Activated CD8-positive, alpha-beta T cell treated with anti-CD3 and anti-CD28 coated beads for 36 hours (primary cell): Measurements from ENCODE around the gene MAZ. TPM values are rescaled to one million over a fixed set of nuclear protein-coding genes. Genes with fewer than 3 reads are reported as not detected.
A peak's percentile ranks its signal among the peaks of the same experiment; 100 is the strongest.
"Not testable (repeated sequence)": the region's sequence is repeated elsewhere in the genome, so short reads cannot be mapped to it uniquely, and the experiment has no call there.

Experiments
- ATAC-seq: fragments of 200-7000 bp; cut with Tn5 transposase; one replicate; pipeline ENCODE4 v1.10.0; 2021; ENCODE audit warnings: mild to moderate bottlenecking, moderate library complexity
- CTCF ChIA-PET: fragments of 350-600 bp; sonication (Branson Sonifier 250); formaldehyde crosslinking; loops from one replicate; lab custom pipeline; 2021; ENCODE audit warnings: antibody characterized with exemption; lab: Charles Lee
- POLR2A ChIA-PET: fragments of 350-600 bp; sonication (Branson Sonifier 250); formaldehyde crosslinking; loops from one replicate; lab custom pipeline; 2021; ENCODE audit warnings: antibody characterized with exemption; lab: Charles Lee
- DNase-seq: peaks from one replicate; pipeline ENCODE4 v3.0.0-alpha.2; 2020
- H3K27ac Mint-ChIP-seq: one replicate; pipeline ENCODE4 v1.8.0; 2021; ENCODE audit warnings: mild to moderate bottlenecking, mixed read lengths
- H3K27me3 Mint-ChIP-seq: one replicate; pipeline ENCODE4 v1.8.0; 2021; ENCODE audit warnings: mixed read lengths
- H3K36me3 Mint-ChIP-seq: one replicate; pipeline ENCODE4 v1.8.0; 2021; ENCODE audit warnings: low read depth, mixed read lengths
- H3K4me1 Mint-ChIP-seq: one replicate; pipeline ENCODE4 v1.8.0; 2021; ENCODE audit warnings: low read depth, mixed read lengths
- H3K4me3 Mint-ChIP-seq: one replicate; pipeline ENCODE4 v1.8.0; 2021; ENCODE audit warnings: mild to moderate bottlenecking, moderate library complexity, mixed read lengths
- H3K9me3 Mint-ChIP-seq: one replicate; pipeline ENCODE4 v1.8.0; 2021; ENCODE audit warnings: mixed read lengths
- intact Hi-C: fragments of 100-400 bp; cut with micrococcal nuclease; formaldehyde crosslinking; loops from one replicate; pipeline ENCODE4 v1.10.0; 2022
- total RNA-seq, 2 experiments: library from RNA; stranded (reverse); gene quantifications; one replicate each; pipeline ENCODE4 v1.2.3, GENCODE V29; 2021
- TF ChIP-seq, protein P1 (sequence below): fragments of 200-600 bp; IDR thresholded peaks from one replicate; pipeline ENCODE4 v1.8.0; 2022; ENCODE audit warnings: antibody characterized with exemption, mild to moderate bottlenecking

Gene MAZ
- total RNA-seq, 2 experiments from 2014 or later, result 380 to 382 TPM

DNA sequence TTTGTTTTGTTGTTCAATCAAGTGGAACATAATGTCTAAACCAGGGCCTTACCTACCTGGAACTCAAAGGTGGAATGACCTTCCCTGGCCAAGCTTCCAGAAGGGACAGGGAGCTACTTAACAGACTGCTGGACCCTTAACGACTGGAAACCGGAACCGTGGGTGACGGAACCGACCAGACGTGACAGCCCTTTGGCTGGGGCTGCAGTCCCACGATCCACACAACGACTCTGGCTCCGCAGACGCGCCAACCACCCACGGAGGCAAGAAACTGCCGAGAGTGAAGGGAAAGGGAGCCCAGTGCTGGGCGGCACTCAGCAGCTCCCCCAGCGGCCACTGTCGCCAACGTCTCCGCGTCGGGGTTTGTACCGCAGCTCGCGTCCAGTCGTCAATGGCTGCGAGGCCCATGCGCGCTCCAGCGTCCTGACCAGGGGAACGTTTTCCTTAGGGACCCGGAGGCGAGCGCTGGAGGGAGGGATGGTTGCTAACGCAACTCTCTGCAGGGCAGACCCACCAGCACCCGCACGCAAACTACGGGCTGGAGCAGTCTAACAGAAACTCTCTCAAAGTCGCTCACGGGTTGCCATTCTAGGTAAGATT lies 21.3 kb upstream of the MAZ start:
- ChIA-PET POLR2A (interaction anchor here (0.9 to 1.7 kb wide), 7 partner anchors 23 to 86 kb away, joined by 3 to 9 read pairs (median 5); partner anchors contain the start of gene C16orf54), CTCF (interaction anchor here (0.6 to 4.4 kb wide), 38 partner anchors 8 to 226 kb away, joined by 3 to 42 read pairs (median 4); partner anchors contain the start of genes C16orf54, DOC2A, MVP and PAGR1)
- peak overlapping the region; percentile 66 for H3K27ac Mint-ChIP-seq
- TF ChIP-seq, protein P1, sequence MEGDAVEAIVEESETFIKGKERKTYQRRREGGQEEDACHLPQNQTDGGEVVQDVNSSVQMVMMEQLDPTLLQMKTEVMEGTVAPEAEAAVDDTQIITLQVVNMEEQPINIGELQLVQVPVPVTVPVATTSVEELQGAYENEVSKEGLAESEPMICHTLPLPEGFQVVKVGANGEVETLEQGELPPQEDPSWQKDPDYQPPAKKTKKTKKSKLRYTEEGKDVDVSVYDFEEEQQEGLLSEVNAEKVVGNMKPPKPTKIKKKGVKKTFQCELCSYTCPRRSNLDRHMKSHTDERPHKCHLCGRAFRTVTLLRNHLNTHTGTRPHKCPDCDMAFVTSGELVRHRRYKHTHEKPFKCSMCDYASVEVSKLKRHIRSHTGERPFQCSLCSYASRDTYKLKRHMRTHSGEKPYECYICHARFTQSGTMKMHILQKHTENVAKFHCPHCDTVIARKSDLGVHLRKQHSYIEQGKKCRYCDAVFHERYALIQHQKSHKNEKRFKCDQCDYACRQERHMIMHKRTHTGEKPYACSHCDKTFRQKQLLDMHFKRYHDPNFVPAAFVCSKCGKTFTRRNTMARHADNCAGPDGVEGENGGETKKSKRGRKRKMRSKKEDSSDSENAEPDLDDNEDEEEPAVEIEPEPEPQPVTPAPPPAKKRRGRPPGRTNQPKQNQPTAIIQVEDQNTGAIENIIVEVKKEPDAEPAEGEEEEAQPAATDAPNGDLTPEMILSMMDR, result peak; percentile 91
- H3K4me3 Mint-ChIP-seq, result peak overlapping the region; percentile 58
- intact Hi-C loops, result loop anchor here (10.0 kb wide), 1 partner anchor 80 kb away; no protein-coding TSS in a partner anchor
- H3K36me3 Mint-ChIP-seq, result no peaks in the 10 kb centered on the region
- H3K4me1 Mint-ChIP-seq, result peaks cover 32% of the 10 kb centered on the region
- H3K9me3 Mint-ChIP-seq, result no peaks in the 10 kb centered on the region
- DNase-seq (peak; percentile 84), ATAC-seq (peak; percentile 91)
- H3K27me3 Mint-ChIP-seq, result no peaks in the 10 kb centered on the region

- H3K27ac Mint-ChIP-seq, result not testable (repeated sequence)
These were observed 19.2 kb upstream of the MAZ start for GRCh38 chr16:29787155-29787554.

DNA sequence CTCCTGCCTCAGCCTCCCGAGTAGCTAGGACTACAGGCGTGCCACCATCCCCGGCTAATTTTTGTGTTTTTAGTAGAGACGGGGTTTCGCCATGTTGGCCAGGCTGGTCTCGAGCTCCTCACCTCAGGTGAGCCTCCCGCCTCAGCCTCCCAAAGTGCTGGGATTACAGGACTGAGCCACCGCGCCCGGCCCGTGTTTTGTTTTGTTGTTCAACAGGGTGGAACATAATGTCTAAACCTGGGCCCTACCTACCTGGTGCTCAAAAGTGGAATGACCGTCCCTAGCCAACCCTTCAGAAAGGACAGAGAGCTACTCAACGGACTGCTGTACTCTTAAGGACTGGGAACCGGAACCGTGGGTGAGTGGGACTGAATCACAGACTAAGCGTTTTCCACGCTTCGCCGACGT lies 16.6 kb upstream of the MAZ start:
- H3K27ac Mint-ChIP-seq, result peak overlapping the region; percentile 97
- POLR2A ChIA-PET, result interaction anchor here (0.5 to 7.2 kb wide), 24 partner anchors 9 to 301 kb away, joined by 3 to 89 read pairs (median 4); partner anchors contain the start of genes ALDOA, MAZ, MVP and PAGR1
- peaks cover 31% of the 10 kb centered on the region for H3K36me3 Mint-ChIP-seq
- H3K9me3 Mint-ChIP-seq, result no peaks in the 10 kb centered on the region
- DNase-seq (no peak), ATAC-seq (no peak)
- H3K4me1 Mint-ChIP-seq, result peaks cover 41% of the 10 kb centered on the region
- H3K27me3 Mint-ChIP-seq, result no peaks in the 10 kb centered on the region
- TF ChIP-seq, protein P1, result no peak
- intact Hi-C loops, result loop anchor here (5.0 to 10.0 kb wide), 2 partner anchors 47 to 85 kb away; no protein-coding TSS in a partner anchor
- CTCF ChIA-PET, result interaction anchor here (0.8 to 4.8 kb wide), 24 partner anchors 9 to 242 kb away, joined by 3 to 43 read pairs (median 5); partner anchors contain the start of genes MVP, PAGR1 and ZG16
- H3K4me3 Mint-ChIP-seq, result peak overlapping the region; percentile 100

More at GRCh38 chr16:29787155-29787554, 19.2 kb upstream of the MAZ start:
- Mint-ChIP-seq H3K4me1 (peaks cover 34% of the 10 kb centered on the region), H3K36me3 (peaks cover 14% of the 10 kb centered on the region)
- not testable (repeated sequence) for H3K4me3 Mint-ChIP-seq, DNase-seq, H3K9me3 Mint-ChIP-seq, ATAC-seq, H3K27me3 Mint-ChIP-seq
- CTCF ChIA-PET, result interaction anchor here (1.4 to 4.4 kb wide), 4 partner anchors 17 to 86 kb away, joined by 6 to 42 read pairs (median 12); no protein-coding TSS in a partner anchor
- POLR2A ChIA-PET, result interaction anchor here (0.6 kb wide), 1 partner anchor 48 kb away, joined by 3 read pairs; no protein-coding TSS in a partner anchor
- intact Hi-C loops, result loop anchor here (10.0 kb wide), 1 partner anchor 82 kb away; no protein-coding TSS in a partner anchor

- Mint-ChIP-seq H3K27me3 (no peaks in the 10 kb centered on the region), H3K4me3 (peak within 1 kb of the TSS; percentile 100), H3K36me3 (peaks cover 35% of the 10 kb centered on the region), H3K9me3 (no peaks in the 10 kb centered on the region), H3K27ac (peak within 1 kb of the TSS; percentile 97), H3K4me1 (peaks cover 41% of the 10 kb centered on the region)
- intact Hi-C loops, result loop anchor here (5.0 kb wide), 1 partner anchor 48 kb away; no protein-coding TSS in a partner anchor
- TF ChIP-seq, protein P1, result peak; percentile 69
- ChIA-PET CTCF (interaction anchor here (0.7 to 4.8 kb wide), 25 partner anchors 8 to 242 kb away, joined by 3 to 43 read pairs (median 5); partner anchors contain the start of genes MVP, PAGR1 and ZG16), POLR2A (interaction anchor here (0.5 to 7.2 kb wide), 30 partner anchors 8 to 301 kb away, joined by 3 to 89 read pairs (median 4); partner anchors contain the start of genes ALDOA, MAZ, MVP and PAGR1)
- peak; percentile 100 for DNase-seq
- peak; percentile 97 for ATAC-seq
These were observed 16.0 kb upstream of the MAZ start, which contains the start of gene KIF22 for GRCh38 chr16:29790183-29790948. Gene KIF22, plus strand, starts transcription at chr16:29790751. Its CDS starts 9 bp downstream, at chr16:29790760.
